ENCODE results near the gene ZNF324B. TPM values are rescaled to one million over a fixed set of nuclear protein-coding genes. Genes with fewer than 3 reads are reported as not detected.
"Not testable (repeated sequence)": the region's sequence is repeated elsewhere in the genome, so short reads cannot be mapped to it uniquely, and the experiment has no call there.

ZNF324B gene
- polyA plus RNA-seq, 6 donors from 2014 or later, result 0.96 to 3.7 (median 2.4) TPM

DNA sequence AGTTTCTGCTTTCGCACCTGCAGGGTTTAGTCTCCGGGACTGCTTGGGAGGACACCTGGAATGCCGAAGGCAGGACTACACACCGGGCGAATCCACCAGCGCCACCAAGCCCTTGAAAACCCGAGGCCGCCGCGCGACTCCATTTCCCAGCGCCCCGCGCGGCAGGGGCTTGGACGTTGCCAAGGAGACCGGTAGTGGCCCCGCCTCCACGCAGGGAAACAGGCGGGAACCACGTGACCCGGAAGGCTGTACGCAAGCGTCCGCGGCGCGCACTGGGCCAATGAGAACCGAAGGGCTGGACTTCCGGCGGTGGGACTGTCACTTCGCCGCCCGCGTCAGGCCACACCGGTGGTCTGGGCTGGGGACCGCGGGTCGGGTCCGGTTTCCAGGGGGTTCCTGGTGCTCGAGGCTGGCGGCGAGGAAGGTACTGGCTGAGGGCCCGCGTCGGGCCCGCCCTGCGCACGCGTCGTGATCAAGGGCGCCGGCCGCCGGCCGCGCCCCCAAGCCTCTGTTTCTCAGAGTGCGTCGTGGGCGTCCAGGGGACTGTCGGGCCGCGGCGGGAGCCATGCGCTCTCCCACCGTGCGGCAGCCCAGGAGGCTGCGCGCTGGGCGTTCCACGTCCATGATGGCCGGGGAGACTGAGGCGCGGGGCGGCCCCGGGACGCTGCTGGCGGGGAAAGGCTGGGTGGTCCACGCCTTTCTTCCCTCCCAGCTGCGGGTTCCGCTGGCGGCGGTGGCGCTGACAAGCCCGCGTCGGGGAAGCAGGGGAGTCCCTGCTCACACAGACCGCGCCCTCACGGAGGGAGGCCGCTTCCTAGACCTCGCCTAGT lies 15.6 kb downstream of the ZNF324B start, which contains the start of gene ZNF324:
Gene ZNF324, plus strand, starts transcription at position 321 of the 830 bp plus-strand sequence. CDS start 2,106 bp downstream, outside the sequence.
- peak; percentile 95 for DNase-seq
- peak; percentile 96 to 97 for ATAC-seq (ENCODE audit: low read depth in 2 of 2)

DNA sequence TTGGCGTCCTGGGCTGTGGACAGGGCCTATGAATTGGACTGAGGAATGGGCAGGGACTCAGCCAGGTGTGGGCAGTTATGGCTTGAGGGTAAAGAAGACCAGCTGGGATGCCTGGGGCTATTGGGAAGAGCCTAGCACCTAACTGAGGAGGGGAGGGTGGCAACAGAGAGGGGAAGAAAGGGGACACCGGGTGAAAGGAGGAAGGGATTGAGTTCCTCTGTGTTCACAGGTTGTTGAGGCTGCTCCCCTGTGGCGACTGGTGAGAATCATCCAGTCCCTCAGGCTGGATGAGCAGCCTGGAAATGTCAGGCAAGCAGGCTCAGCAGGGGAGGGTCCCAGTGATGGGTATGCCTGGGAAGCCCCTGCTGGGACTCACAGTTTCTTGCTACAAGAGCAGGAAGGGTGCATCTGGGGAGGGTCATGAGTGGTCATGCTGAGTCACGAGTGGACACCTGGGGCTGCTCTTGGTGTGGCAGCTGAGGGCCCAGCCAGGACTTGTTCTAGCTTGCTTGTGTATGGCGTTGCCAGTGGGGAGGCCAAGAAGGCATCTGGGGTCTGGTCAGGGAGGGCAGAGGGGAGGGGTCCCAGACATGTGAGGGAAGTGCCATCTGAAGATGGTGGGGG lies 16.9 kb downstream of the ZNF324B start:
- Mint-ChIP-seq H3K27me3 (no peaks in the 10 kb centered on the region), H3K27ac (peak overlapping the region in 4 of 6 donors; percentile 57 to 86 (median 76)), H3K4me3 (peak overlapping the region; percentile 43 to 94 (median 86)), H3K9me3 (no peaks in the 10 kb centered on the region), H3K36me3 (no peaks in the 10 kb centered on the region), H3K4me1 (peaks cover 19 to 41% (median 19%) of the 10 kb centered on the region in 3 donors)
- DNase-seq (no peak), ATAC-seq (ENCODE audit: low read depth in 2 of 2) (no peak)

More for the DNA sequence above, 15.6 kb downstream of the ZNF324B start, which contains the start of gene ZNF324:
- peaks cover 19 to 41% (median 19%) of the 10 kb centered on the region in 3 donors for H3K4me1 Mint-ChIP-seq
- no peaks in the 10 kb centered on the region for H3K9me3 Mint-ChIP-seq
- H3K4me3 Mint-ChIP-seq, result peak within 1 kb of the TSS; percentile 84 to 94 (median 88)
- no peaks in the 10 kb centered on the region for H3K36me3 Mint-ChIP-seq
- H3K27ac Mint-ChIP-seq, result peak within 1 kb of the TSS; percentile 67 to 95 (median 80)
- H3K27me3 Mint-ChIP-seq, result no peaks in the 10 kb centered on the region

DNA sequence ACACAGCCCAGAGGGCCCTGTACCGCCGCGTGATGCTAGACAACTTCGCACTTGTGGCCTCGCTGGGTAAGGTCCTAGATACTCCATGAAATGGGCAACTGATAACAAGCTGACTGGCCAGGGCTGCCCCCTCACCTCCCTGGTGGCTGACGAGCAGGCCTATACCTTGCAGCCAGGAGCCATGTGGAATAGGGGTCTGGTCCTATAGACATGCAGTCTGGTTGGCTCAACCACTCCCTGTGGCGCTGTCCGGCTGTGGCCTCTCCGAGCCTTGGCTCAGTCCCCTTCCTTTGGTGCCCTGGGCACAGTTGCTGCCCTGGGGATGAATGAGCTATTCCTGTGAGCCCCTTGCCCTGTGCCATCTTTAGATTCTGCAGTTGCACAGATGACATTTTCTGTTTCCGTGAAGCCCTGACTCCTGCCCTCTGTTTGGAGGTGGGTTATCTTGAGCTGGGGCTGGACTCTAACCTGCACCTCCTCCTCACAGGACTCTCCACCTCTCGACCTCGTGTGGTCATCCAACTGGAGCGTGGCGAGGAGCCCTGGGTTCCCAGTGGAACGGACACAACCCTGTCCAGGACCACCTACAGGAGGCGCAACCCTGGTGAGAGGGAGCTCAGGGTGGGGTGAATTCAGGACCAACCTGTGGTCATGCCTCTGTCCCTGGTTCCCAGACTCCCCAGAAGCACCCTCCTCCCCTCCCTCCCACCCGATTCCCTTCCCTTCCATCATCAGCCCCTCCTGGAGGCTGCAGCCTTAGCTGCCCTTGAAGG lies 18.0 kb downstream of the ZNF324B start:
- no peaks in the 10 kb centered on the region for H3K9me3 Mint-ChIP-seq
- no peak for ATAC-seq (ENCODE audit: low read depth in 2 of 2)
- no peak overlapping the region for H3K27ac Mint-ChIP-seq
- H3K4me1 Mint-ChIP-seq, result peaks cover 19 to 40% (median 19%) of the 10 kb centered on the region in 3 donors
- peak overlapping the region in 6 of 8 donors; percentile 5 to 94 (median 73) for H3K4me3 Mint-ChIP-seq
- no peaks in the 10 kb centered on the region for H3K27me3 Mint-ChIP-seq
- no peak for DNase-seq
- no peaks in the 10 kb centered on the region for H3K36me3 Mint-ChIP-seq

DNA sequence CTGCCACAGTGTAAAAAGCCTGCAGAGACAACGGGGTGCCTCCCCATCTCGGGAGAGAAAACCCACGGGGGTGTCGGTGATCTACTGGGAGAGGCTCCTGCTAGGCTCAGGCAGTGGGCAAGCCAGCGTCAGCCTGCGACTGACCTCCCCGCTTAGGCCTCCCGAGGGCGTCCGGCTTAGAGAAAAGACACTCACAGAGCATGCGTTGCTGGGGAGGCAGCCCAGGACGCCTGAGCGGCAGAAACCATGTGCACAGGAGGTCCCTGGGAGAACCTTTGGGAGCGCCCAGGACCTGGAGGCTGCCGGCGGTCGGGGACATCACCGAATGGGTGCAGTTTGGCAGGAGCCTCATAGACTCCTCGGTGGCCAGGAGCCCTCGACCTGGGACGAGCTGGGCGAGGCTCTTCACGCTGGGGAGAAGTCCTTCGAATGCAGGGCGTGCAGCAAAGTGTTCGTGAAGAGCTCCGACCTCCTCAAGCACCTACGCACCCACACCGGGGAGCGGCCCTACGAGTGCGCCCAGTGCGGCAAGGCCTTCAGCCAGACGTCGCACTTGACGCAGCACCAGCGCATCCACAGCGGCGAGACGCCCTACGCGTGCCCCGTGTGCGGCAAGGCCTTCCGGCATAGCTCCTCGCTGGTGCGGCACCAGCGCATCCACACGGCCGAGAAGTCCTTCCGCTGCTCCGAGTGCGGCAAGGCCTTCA lies 19.6 kb downstream of the ZNF324B start:
- H3K27ac Mint-ChIP-seq; H3K27me3 Mint-ChIP-seq; H3K36me3 Mint-ChIP-seq; ATAC-seq (ENCODE audit: low read depth in 2 of 2); DNase-seq; H3K9me3 Mint-ChIP-seq: not testable (repeated sequence)
- Mint-ChIP-seq H3K4me1 (peaks cover 19 to 44% (median 19%) of the 10 kb centered on the region in 3 donors), H3K4me3 (peak overlapping the region in 2 of 8 donors; percentile 51 to 82)

DNA sequence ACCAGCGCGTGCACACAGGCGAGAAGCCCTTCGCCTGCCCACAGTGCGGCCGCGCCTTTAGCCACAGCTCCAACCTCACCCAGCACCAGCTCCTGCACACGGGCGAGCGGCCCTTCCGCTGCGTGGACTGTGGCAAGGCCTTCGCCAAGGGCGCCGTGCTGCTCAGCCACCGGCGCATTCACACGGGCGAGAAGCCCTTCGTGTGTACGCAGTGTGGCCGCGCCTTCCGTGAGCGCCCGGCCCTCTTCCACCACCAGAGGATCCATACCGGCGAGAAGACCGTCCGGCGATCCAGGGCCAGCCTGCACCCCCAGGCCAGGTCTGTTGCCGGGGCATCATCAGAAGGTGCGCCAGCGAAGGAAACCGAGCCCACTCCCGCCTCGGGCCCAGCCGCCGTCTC lies 20.3 kb downstream of the ZNF324B start:
- no peak overlapping the region for H3K27ac Mint-ChIP-seq
- H3K9me3 Mint-ChIP-seq, result no peaks in the 10 kb centered on the region
- no peak overlapping the region for H3K4me3 Mint-ChIP-seq
- H3K4me1 Mint-ChIP-seq, result peaks cover 19 to 40% (median 19%) of the 10 kb centered on the region in 3 donors
- H3K27me3 Mint-ChIP-seq, result no peaks in the 10 kb centered on the region
- DNase-seq (no peak), ATAC-seq (ENCODE audit: low read depth in 2 of 2) (no peak)
- H3K36me3 Mint-ChIP-seq, result no peaks in the 10 kb centered on the region

DNA sequence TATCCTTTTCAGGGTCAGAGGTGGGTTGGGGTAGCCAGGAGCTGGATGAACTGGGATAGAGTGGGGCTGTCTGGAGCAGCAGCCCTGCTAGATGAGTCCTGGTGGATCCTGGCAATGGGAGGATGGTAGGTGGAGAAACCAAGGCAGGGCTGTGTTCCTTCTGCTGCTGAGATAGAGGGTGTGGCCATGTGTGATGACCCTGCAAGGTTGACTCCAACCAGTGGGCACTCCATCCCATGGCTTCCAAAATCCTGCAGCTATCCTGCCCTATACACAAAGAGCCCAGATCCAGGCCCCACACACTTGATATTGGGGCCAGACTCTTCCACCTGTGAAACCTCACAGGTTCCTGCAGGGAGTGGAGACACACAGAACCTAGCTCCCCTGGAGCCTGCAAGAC lies 22.4 kb downstream of the ZNF324B start:
- ATAC-seq (ENCODE audit: low read depth in 2 of 2), result no peak
- peaks cover 9 to 35% (median 14%) of the 10 kb centered on the region in 3 donors for H3K4me1 Mint-ChIP-seq
- no peaks in the 10 kb centered on the region for H3K36me3 Mint-ChIP-seq
- H3K27me3 Mint-ChIP-seq, result no peaks in the 10 kb centered on the region
- no peaks in the 10 kb centered on the region for H3K9me3 Mint-ChIP-seq
- H3K4me3 Mint-ChIP-seq, result peak overlapping the region in 4 of 8 donors; percentile 41 to 97 (median 82)
- DNase-seq, result no peak
- peak overlapping the region in 2 of 6 donors; percentile 19 to 95 for H3K27ac Mint-ChIP-seq

DNA sequence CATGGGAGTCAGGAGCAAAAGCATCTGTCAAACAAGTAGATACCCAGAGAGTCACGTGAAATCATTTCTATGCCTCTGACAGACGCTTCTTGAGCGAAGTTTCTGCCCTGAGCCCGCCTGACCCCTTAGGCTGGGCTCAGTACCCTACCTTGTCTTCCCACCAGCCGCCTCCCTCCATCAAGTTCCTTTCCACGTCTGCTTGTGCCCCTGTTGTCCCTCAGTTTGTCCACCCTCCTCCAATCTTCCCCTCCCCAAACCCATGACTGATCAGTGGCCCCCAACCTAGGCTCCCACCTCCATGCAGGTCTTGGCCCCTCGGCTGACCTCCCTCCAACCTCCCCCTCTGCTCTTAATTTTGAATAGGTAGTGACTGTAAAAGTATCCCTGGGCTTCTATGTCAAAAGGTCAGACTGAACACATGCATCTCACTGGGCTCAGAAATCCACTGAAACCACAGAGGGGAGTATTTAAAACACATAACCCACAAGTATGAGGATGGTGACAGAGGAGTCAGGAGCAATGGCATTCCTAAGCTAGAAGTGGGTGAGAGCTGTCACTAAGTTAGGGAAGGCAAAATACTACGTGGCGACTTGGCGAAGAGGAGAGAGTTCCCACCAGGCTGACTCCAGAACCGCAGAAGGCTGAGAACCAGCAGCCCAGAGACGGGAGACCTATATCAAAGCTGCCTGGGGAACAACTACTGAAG lies 23.0 kb downstream of the ZNF324B start:
- no peaks in the 10 kb centered on the region for H3K9me3 Mint-ChIP-seq
- peaks cover 13 to 32% (median 13%) of the 10 kb centered on the region in 3 donors for H3K4me1 Mint-ChIP-seq
- peak overlapping the region in 6 of 8 donors; percentile 2 to 97 (median 80) for H3K4me3 Mint-ChIP-seq
- no peaks in the 10 kb centered on the region for H3K36me3 Mint-ChIP-seq
- no peaks in the 10 kb centered on the region for H3K27me3 Mint-ChIP-seq
- ATAC-seq (ENCODE audit: low read depth in 2 of 2) (no peak), DNase-seq (no peak)
- peak overlapping the region in 4 of 6 donors; percentile 52 to 99 (median 92) for H3K27ac Mint-ChIP-seq

DNA sequence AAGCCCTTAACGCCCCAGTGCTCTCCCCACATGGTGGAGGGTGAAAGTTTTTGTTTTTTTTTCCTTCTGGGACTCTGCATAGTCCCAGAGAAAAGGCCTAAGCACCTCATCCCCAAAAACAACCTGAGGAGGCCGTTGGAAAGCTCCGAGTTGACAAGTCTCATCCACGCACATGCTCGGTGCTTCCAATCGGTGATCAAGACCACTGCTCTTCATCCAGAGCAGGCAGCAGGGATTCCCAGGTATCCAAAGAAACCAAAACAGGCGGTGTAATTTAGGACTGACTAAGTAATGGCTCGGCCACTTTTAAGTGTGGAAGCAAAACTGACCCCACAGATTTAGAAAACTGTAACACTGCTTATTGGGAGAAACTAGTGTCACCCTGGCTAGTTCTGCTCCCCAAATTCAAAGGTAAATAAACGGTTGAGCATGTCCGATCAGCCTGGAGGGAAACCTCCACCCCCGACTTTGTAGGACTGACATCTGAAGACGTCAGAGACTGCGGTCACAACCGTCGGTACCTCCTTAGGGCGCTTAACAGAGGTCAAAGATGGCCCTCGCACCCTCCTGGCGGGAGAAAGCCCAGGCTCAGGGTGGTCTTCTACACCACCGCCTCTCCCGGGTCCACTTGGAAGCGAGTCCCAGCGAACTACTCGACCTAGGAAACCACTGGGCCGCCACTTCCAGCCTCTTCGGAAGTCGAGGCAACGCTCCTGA lies 23.7 kb downstream of the ZNF324B start:
- ATAC-seq (ENCODE audit: low read depth in 2 of 2), result peak; percentile 18 to 32
- peak overlapping the region; percentile 95 to 99 (median 98) for H3K27ac Mint-ChIP-seq
- H3K4me1 Mint-ChIP-seq, result peaks cover 10 to 32% (median 13%) of the 10 kb centered on the region in 3 donors
- no peak for DNase-seq
- H3K27me3 Mint-ChIP-seq, result no peaks in the 10 kb centered on the region
- no peaks in the 10 kb centered on the region for H3K9me3 Mint-ChIP-seq
- H3K4me3 Mint-ChIP-seq, result peak overlapping the region; percentile 83 to 98 (median 96)
- H3K36me3 Mint-ChIP-seq, result no peaks in the 10 kb centered on the region

DNA sequence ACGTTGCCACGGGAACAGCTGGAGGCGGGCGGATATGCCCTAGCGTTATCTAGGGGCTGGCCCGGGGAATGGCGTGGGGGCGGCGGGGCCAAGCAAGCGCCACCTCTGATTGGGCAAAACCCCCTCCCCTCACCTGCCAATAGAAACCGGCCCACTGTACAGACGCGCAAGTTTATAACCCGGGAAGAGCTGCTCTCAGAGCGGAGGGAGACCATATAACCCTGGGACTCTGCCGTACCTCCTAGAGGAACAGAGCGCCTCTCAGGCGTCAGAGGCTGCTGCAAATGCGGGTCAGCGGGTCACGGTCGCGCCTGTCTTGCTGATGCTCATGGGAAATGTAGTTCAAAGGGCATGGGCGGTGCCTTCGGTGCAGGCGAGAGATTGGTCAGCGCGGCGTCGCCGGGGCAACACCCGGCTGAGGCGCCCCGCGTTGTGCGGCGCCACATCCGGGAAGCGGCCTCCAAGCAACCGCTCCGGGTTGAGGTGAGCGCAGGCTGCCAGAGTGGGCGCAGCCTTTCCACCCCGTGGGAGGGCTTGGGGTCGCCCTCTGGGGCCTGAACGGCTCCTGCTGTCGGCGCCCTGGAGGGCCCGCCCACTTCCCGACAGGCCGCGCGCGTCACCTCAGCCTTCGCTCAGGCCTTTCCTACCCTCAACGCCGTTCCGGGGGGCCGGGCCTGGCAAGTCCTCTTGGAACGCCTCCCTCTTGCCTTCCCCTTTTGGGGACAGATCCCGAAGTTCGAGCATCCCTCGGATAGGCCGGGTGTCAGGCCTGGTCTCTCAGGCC lies 24.5 kb downstream of the ZNF324B start, which contains the start of gene ZNF446:
Gene ZNF446, plus strand, starts transcription at position 639 of the 784 bp plus-strand sequence. CDS start 867 bp downstream, outside the sequence.
- peak; percentile 96 for DNase-seq
- Mint-ChIP-seq H3K4me3 (peak within 1 kb of the TSS; percentile 83 to 98 (median 96)), H3K36me3 (no peaks in the 10 kb centered on the region), H3K27me3 (no peaks in the 10 kb centered on the region), H3K27ac (peak within 1 kb of the TSS; percentile 95 to 99 (median 98)), H3K4me1 (peaks cover 10 to 32% (median 13%) of the 10 kb centered on the region in 3 donors), H3K9me3 (no peaks in the 10 kb centered on the region)
- ATAC-seq (ENCODE audit: low read depth in 2 of 2), result peak; percentile 89

DNA sequence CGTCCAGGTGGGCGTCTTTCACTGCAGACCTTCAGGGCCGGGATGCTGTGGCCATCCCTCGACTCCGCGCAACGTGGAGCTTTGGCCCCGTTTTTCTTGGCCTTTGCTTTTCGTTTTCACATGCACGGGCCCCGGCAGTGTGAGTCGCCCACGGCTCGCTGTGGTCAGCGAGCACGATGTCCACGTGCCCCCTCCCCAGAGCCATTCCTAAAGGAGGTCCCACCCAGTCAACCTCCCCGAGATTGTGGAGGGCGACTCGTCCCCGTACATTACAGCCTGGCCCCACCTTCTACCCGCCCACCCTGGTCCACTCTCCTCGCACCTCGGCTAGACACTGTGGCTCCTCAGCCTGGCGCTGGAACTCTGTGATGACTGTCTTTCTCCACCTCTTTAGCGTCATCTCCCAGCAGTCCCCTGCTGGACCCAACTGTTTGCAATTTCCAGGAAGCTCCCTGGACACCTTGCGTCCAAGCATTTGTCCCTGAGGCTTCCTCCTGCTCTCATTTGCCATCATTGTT lies 25.1 kb downstream of the ZNF324B start:
- no peak for DNase-seq
- peak overlapping the region; percentile 83 to 98 (median 96) for H3K4me3 Mint-ChIP-seq
- H3K36me3 Mint-ChIP-seq, result no peaks in the 10 kb centered on the region
- H3K9me3 Mint-ChIP-seq, result no peaks in the 10 kb centered on the region
- peaks cover 10 to 32% (median 13%) of the 10 kb centered on the region in 3 donors for H3K4me1 Mint-ChIP-seq
- H3K27me3 Mint-ChIP-seq, result no peaks in the 10 kb centered on the region
- ATAC-seq (ENCODE audit: low read depth in 2 of 2), result no peak
- H3K27ac Mint-ChIP-seq, result peak overlapping the region; percentile 87 to 99 (median 94)

DNA sequence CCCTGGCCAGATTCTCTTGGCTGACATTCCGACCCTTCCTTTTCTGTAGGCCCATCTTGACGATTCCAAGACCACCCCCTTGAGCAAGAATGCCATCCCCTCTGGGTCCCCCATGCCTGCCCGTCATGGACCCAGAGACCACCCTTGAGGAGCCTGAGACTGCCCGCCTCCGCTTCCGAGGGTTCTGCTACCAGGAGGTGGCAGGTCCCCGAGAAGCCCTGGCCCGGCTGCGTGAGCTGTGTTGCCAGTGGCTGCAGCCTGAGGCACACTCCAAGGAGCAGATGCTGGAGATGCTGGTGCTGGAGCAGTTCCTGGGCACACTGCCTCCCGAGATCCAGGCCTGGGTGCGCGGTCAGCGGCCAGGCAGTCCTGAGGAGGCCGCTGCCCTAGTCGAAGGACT lies 25.7 kb downstream of the ZNF324B start:
- DNase-seq (no peak), ATAC-seq (ENCODE audit: low read depth in 2 of 2) (no peak)
- H3K4me1 Mint-ChIP-seq, result peaks cover 10 to 32% (median 13%) of the 10 kb centered on the region in 3 donors
- no peaks in the 10 kb centered on the region for H3K27me3 Mint-ChIP-seq
- H3K9me3 Mint-ChIP-seq, result no peaks in the 10 kb centered on the region
- H3K27ac Mint-ChIP-seq, result peak overlapping the region; percentile 87 to 99 (median 94)
- no peaks in the 10 kb centered on the region for H3K36me3 Mint-ChIP-seq
- H3K4me3 Mint-ChIP-seq, result peak overlapping the region; percentile 83 to 98 (median 96)

Data from naive B cell (primary cell).